HG02588 (cell line): ENCODE measurements around the gene TRPM3.
"Not testable (repeated sequence)": the region's sequence is repeated elsewhere in the genome, so short reads cannot be mapped to it uniquely, and the experiment has no call there.

ENCODE experiments used
- ATAC-seq: cut with Tn5 transposase; IDR thresholded peaks from one replicate; pipeline ENCODE4 v1.9.1; 2021; ENCODE audit warnings: mild to moderate bottlenecking, moderate library complexity; ENCODE audit not compliant: unreplicated experiment

Gene TRPM3

GRCh38 chr9:70772601-70773000 lies 348.8 kb downstream of the TRPM3 start:
- ATAC-seq: no peak

- ATAC-seq: no peak
Measured at GRCh38 chr9:70765946-70766345, 355.5 kb downstream of the TRPM3 start.

GRCh38 chr9:70761139-70761670 lies 360.2 kb downstream of the TRPM3 start:
- no peak for ATAC-seq

GRCh38 chr9:70760228-70760627 lies 361.2 kb downstream of the TRPM3 start:
- no peak for ATAC-seq

GRCh38 chr9:70753311-70753710 lies 368.1 kb downstream of the TRPM3 start:
- no peak for ATAC-seq

GRCh38 chr9:70749066-70749465 lies 372.4 kb downstream of the TRPM3 start:
- no peak for ATAC-seq

GRCh38 chr9:70747261-70747718 lies 374.1 kb downstream of the TRPM3 start:
- ATAC-seq: no peak

- ATAC-seq: no peak
Measured at GRCh38 chr9:70746760-70747159, 374.7 kb downstream of the TRPM3 start.

- no peak for ATAC-seq
Measured at GRCh38 chr9:70746316-70746715, 375.1 kb downstream of the TRPM3 start.

GRCh38 chr9:70724794-70725193 lies 396.6 kb downstream of the TRPM3 start:
- ATAC-seq: not testable (repeated sequence)

GRCh38 chr9:70724025-70724424 lies 397.4 kb downstream of the TRPM3 start:
- ATAC-seq: not testable (repeated sequence)

GRCh38 chr9:70706797-70707196 lies 414.6 kb downstream of the TRPM3 start:
- not testable (repeated sequence) for ATAC-seq

GRCh38 chr9:70701163-70701562 lies 420.3 kb downstream of the TRPM3 start:
- no peak for ATAC-seq

GRCh38 chr9:70696694-70697335 lies 424.6 kb downstream of the TRPM3 start:
- no peak for ATAC-seq

- no peak for ATAC-seq
Measured at GRCh38 chr9:70694758-70695157, 426.7 kb downstream of the TRPM3 start.

- ATAC-seq: no peak
Measured at GRCh38 chr9:70693186-70693585, 428.2 kb downstream of the TRPM3 start.

GRCh38 chr9:70692431-70692830 lies 429.0 kb downstream of the TRPM3 start:
- no peak for ATAC-seq

- no peak for ATAC-seq
Measured at GRCh38 chr9:70688704-70689103, 432.7 kb downstream of the TRPM3 start.

- ATAC-seq: no peak
Measured at GRCh38 chr9:70683841-70684240, 437.6 kb downstream of the TRPM3 start.

GRCh38 chr9:70682298-70682697 lies 439.1 kb downstream of the TRPM3 start:
- no peak for ATAC-seq

- ATAC-seq: no peak
Measured at GRCh38 chr9:70679845-70680244, 441.6 kb downstream of the TRPM3 start.

GRCh38 chr9:70678153-70678552 lies 443.3 kb downstream of the TRPM3 start:
- ATAC-seq: no peak
